ENCODE data around the gene LDB3. TPM values are rescaled to one million over a fixed set of nuclear protein-coding genes. Genes with fewer than 3 reads are reported as not detected.

Gene LDB3
- total RNA-seq, 1 experiment from 2014 or later: 0.04 TPM

GRCh38 chr10:86698207-86698940, 30.1 kb downstream of the LDB3 start:
- CTCF ChIA-PET: no interaction called here
- DNase-seq (no peak), ATAC-seq (peak; percentile 54)

DNA sequence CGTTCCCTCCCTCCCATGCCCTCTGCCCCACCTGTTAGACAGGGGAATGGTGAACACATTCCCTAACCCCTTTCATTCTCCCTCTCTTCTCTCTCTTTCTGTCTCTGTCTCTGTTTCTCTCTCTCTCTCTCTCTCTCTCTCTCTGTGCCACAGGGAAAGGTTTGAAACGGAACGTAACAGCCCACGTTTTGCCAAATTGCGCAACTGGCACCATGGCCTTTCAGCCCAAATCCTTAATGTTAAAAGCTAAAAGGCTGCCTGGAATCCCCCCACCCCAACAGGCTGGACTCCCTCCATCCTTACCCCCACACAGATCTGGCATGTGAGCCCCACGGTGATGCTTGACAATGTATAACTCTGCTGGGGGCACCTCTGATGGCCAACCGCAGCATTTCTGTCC, 30.8 kb downstream of the LDB3 start:
- no peaks in the 10 kb centered on the region for H3K9me3 ChIP-seq (ENCODE audit: low read length)
- ChIA-PET CTCF (no interaction called here), POLR2A (ENCODE audit: unreplicated experiment) (no interaction called here)
- DNase-seq: no peak
- ATAC-seq: no peak
- no peak overlapping the region for H3K27ac ChIP-seq (ENCODE audit: low read length)
- TF ChIP-seq, protein P1, sequence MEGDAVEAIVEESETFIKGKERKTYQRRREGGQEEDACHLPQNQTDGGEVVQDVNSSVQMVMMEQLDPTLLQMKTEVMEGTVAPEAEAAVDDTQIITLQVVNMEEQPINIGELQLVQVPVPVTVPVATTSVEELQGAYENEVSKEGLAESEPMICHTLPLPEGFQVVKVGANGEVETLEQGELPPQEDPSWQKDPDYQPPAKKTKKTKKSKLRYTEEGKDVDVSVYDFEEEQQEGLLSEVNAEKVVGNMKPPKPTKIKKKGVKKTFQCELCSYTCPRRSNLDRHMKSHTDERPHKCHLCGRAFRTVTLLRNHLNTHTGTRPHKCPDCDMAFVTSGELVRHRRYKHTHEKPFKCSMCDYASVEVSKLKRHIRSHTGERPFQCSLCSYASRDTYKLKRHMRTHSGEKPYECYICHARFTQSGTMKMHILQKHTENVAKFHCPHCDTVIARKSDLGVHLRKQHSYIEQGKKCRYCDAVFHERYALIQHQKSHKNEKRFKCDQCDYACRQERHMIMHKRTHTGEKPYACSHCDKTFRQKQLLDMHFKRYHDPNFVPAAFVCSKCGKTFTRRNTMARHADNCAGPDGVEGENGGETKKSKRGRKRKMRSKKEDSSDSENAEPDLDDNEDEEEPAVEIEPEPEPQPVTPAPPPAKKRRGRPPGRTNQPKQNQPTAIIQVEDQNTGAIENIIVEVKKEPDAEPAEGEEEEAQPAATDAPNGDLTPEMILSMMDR (conservative IDR thresholded peaks at IDR 0.05; ENCODE audit: low read depth, low read length): no peak
- TF ChIP-seq EZH2 (IDR thresholded peaks at IDR 0.05; ENCODE audit: low read length, unreplicated experiment): no peak
- no peaks in the 10 kb centered on the region for H3K9me2 ChIP-seq (replicated peaks; ENCODE audit: low read length)
- intact Hi-C loops (cut with micrococcal nuclease): no loop called here
- no peak overlapping the region for H3K4me3 ChIP-seq (ENCODE audit: low read length)
- no peak overlapping the region for H2AFZ ChIP-seq (ENCODE audit: low read length)
- H3K4me1 ChIP-seq (ENCODE audit: insufficient read depth, low read length): no peaks in the 10 kb centered on the region
- H3K36me3 ChIP-seq (ENCODE audit: low read depth, low read length): no peaks in the 10 kb centered on the region
- no peaks in the 10 kb centered on the region for H3F3A ChIP-seq (ENCODE audit: low read length, unreplicated experiment)
- H3K4me2 ChIP-seq (ENCODE audit: low read length): no peak overlapping the region
- no peak overlapping the region for H3K9ac ChIP-seq (ENCODE audit: low read length)
- H4K20me1 ChIP-seq (ENCODE audit: low read length): no peaks in the 10 kb centered on the region
- BruUV-seq (replicated peaks): no TSS peak
- H3K79me2 ChIP-seq (ENCODE audit: low read length): no peaks in the 10 kb centered on the region
- H3K27me3 ChIP-seq (ENCODE audit: low read length): no peaks in the 10 kb centered on the region

More at GRCh38 chr10:86698207-86698940, 30.1 kb downstream of the LDB3 start:
- intact Hi-C loops (cut with micrococcal nuclease): no loop called here
- POLR2A ChIA-PET (ENCODE audit: unreplicated experiment): no interaction called here
- H3K79me2 ChIP-seq (ENCODE audit: low read length): no peaks in the 10 kb centered on the region
- no peak overlapping the region for H2AFZ ChIP-seq (ENCODE audit: low read length)
- BruUV-seq (replicated peaks): no TSS peak
- H3K36me3 ChIP-seq (ENCODE audit: low read depth, low read length): no peaks in the 10 kb centered on the region
- no peaks in the 10 kb centered on the region for H3K27me3 ChIP-seq (ENCODE audit: low read length)
- no peaks in the 10 kb centered on the region for H3K9me3 ChIP-seq (ENCODE audit: low read length)
- no peaks in the 10 kb centered on the region for H4K20me1 ChIP-seq (ENCODE audit: low read length)
- H3F3A ChIP-seq (ENCODE audit: low read length, unreplicated experiment): no peaks in the 10 kb centered on the region
- H3K9me2 ChIP-seq (replicated peaks; ENCODE audit: low read length): no peaks in the 10 kb centered on the region
- H3K9ac ChIP-seq (ENCODE audit: low read length): no peak overlapping the region
- no peaks in the 10 kb centered on the region for H3K4me1 ChIP-seq (ENCODE audit: insufficient read depth, low read length)
- no peak overlapping the region for H3K4me3 ChIP-seq (ENCODE audit: low read length)
- no peak overlapping the region for H3K27ac ChIP-seq (ENCODE audit: low read length)
- H3K4me2 ChIP-seq (ENCODE audit: low read length): no peak overlapping the region
- TF ChIP-seq EZH2phosphoT487 (IDR thresholded peaks at IDR 0.05; ENCODE audit: borderline replicate concordance, low read length) (no peak), EZH2 (IDR thresholded peaks at IDR 0.05; ENCODE audit: low read length, unreplicated experiment) (no peak)
- TF ChIP-seq, protein P1 (conservative IDR thresholded peaks at IDR 0.05; ENCODE audit: low read depth, low read length): no peak

DNA sequence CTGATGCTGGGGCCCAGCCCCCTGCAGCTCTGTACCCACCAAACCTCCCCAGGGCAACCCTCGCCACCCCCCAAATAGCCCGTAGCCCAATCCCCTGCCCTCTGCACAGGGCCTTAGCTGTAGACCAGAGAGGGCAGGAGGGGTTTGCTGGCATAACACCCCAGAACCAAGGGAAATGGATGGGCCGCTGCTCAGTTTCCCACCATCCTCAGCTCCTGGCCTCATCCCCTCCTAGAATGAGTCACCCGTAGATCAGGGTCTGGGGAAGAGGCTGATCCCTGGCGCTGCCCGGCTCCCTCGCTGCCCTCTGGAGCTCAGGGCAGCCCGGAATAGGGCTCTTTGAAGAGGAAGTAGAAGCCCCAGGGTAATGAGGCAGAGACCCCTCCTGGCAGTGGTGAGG, 31.2 kb downstream of the LDB3 start:
- Histone ChIP-seq H3K27ac (ENCODE audit: low read length) (no peak overlapping the region), H3F3A (ENCODE audit: low read length, unreplicated experiment) (no peaks in the 10 kb centered on the region), H3K9me2 (replicated peaks; ENCODE audit: low read length) (no peaks in the 10 kb centered on the region), H3K4me1 (ENCODE audit: insufficient read depth, low read length) (no peaks in the 10 kb centered on the region), H3K79me2 (ENCODE audit: low read length) (no peaks in the 10 kb centered on the region), H4K20me1 (ENCODE audit: low read length) (no peaks in the 10 kb centered on the region), H3K9me3 (ENCODE audit: low read length) (no peaks in the 10 kb centered on the region), H2AFZ (ENCODE audit: low read length) (no peak overlapping the region), H3K27me3 (ENCODE audit: low read length) (no peaks in the 10 kb centered on the region), H3K4me3 (ENCODE audit: low read length) (no peak overlapping the region), H3K4me2 (ENCODE audit: low read length) (no peak overlapping the region), H3K9ac (ENCODE audit: low read length) (no peak overlapping the region), H3K36me3 (ENCODE audit: low read depth, low read length) (no peaks in the 10 kb centered on the region)
- DNase-seq: no peak
- ATAC-seq: no peak
- CTCF ChIA-PET: no interaction called here
- no TSS peak for BruUV-seq (replicated peaks)
- POLR2A ChIA-PET (ENCODE audit: unreplicated experiment): no interaction called here
- TF ChIP-seq, protein P1 (conservative IDR thresholded peaks at IDR 0.05; ENCODE audit: low read depth, low read length): no peak
- TF ChIP-seq EZH2phosphoT487 (IDR thresholded peaks at IDR 0.05; ENCODE audit: borderline replicate concordance, low read length) (no peak), EZH2 (IDR thresholded peaks at IDR 0.05; ENCODE audit: low read length, unreplicated experiment) (no peak)
- intact Hi-C loops (cut with micrococcal nuclease): no loop called here
